Activated CD4-positive, alpha-beta memory T cell treated with anti-CD3 and anti-CD28 coated beads for 36 hours (primary cell): Measurements from ENCODE around the gene FCN3. TPM values are rescaled to one million over a fixed set of nuclear protein-coding genes. Genes with fewer than 3 reads are reported as not detected.
A peak's percentile ranks its signal among the peaks of the same experiment; 100 is the strongest.

Source experiments
- CTCF ChIA-PET: fragments of 350-600 bp; sonication (Branson Sonifier 250); formaldehyde crosslinking; loops from one replicate; lab custom pipeline; 2021; ENCODE audit warnings: antibody characterized with exemption, inconsistent platforms; lab: Charles Lee
- POLR2A ChIA-PET: fragments of 350-600 bp; sonication (Branson Sonifier 250); formaldehyde crosslinking; loops from one replicate; lab custom pipeline; 2021; ENCODE audit warnings: antibody characterized with exemption; lab: Charles Lee
- DNase-seq: peaks from one replicate; pipeline ENCODE4 v3.0.0-alpha.2; 2020
- H3K27ac Mint-ChIP-seq: one replicate; pipeline ENCODE4 v1.8.0; 2021; ENCODE audit warnings: mixed read lengths
- H3K27me3 Mint-ChIP-seq: one replicate; pipeline ENCODE4 v1.8.0; 2021; ENCODE audit warnings: mixed read lengths
- H3K36me3 Mint-ChIP-seq: one replicate; pipeline ENCODE4 v1.8.0; 2021; ENCODE audit warnings: mixed read lengths
- H3K4me1 Mint-ChIP-seq: one replicate; pipeline ENCODE4 v1.8.0; 2021; ENCODE audit warnings: low read depth, mixed read lengths
- H3K4me3 Mint-ChIP-seq: one replicate; pipeline ENCODE4 v1.8.0; 2021; ENCODE audit warnings: mild to moderate bottlenecking, mixed read lengths
- H3K9me3 Mint-ChIP-seq: one replicate; pipeline ENCODE4 v1.8.0; 2021; ENCODE audit warnings: mixed read lengths
- intact Hi-C: fragments of 100-400 bp; cut with micrococcal nuclease; formaldehyde crosslinking; loops from one replicate; pipeline ENCODE4 v1.15.1; 2023
- total RNA-seq, 2 experiments: library from RNA; stranded (reverse); gene quantifications; one replicate each; pipeline ENCODE4 v1.2.3, GENCODE V29; 2021

FCN3 gene
- total RNA-seq, 2 experiments from 2014 or later: not detected

GRCh38 chr1:27356277-27356618 lies 18.4 kb downstream of the FCN3 start:
- Mint-ChIP-seq H3K9me3 (no peaks in the 10 kb centered on the region), H3K27me3 (no peaks in the 10 kb centered on the region), H3K4me1 (peaks cover 43% of the 10 kb centered on the region), H3K36me3 (no peaks in the 10 kb centered on the region), H3K27ac (peak overlapping the region; percentile 8), H3K4me3 (peak overlapping the region; percentile 68)
- DNase-seq: no peak
- ChIA-PET CTCF (interaction anchor here (0.6 to 7.1 kb wide), 13 partner anchors 10 to 450 kb away, joined by 3 to 80 read pairs (median 26); partner anchors contain the start of genes GPR3, MAP3K6 and SYTL1), POLR2A (interaction anchor here (2.0 kb wide), 1 partner anchor 10 kb away, joined by 11 read pairs; the partner anchor contains the start of gene MAP3K6)
- intact Hi-C loops: loop anchor here (2.0 kb wide), 1 partner anchor 13 kb away; the partner anchor contains the start of gene SYTL1

- DNase-seq: no peak
- peak overlapping the region; percentile 23 for H3K27ac Mint-ChIP-seq
- POLR2A ChIA-PET: no interaction called here
- H3K4me3 Mint-ChIP-seq: no peak overlapping the region
- H3K9me3 Mint-ChIP-seq: no peaks in the 10 kb centered on the region
- H3K4me1 Mint-ChIP-seq: peaks cover 43% of the 10 kb centered on the region
- no peaks in the 10 kb centered on the region for H3K27me3 Mint-ChIP-seq
- intact Hi-C loops: loop anchor here (2.0 kb wide), 1 partner anchor 13 kb away; the partner anchor contains the start of gene SYTL1
- no peaks in the 10 kb centered on the region for H3K36me3 Mint-ChIP-seq
- CTCF ChIA-PET: interaction anchor here (1.3 to 7.1 kb wide), 8 partner anchors 10 to 61 kb away, joined by 3 to 80 read pairs (median 36); partner anchors contain the start of genes MAP3K6 and SYTL1
Observed at GRCh38 chr1:27355683-27356082, 18.9 kb downstream of the FCN3 start.

GRCh38 chr1:27353629-27354028 lies 21.0 kb downstream of the FCN3 start:
- H3K9me3 Mint-ChIP-seq: no peaks in the 10 kb centered on the region
- H3K4me3 Mint-ChIP-seq: no peak overlapping the region
- no peak overlapping the region for H3K27ac Mint-ChIP-seq
- no peaks in the 10 kb centered on the region for H3K36me3 Mint-ChIP-seq
- H3K27me3 Mint-ChIP-seq: no peaks in the 10 kb centered on the region
- intact Hi-C loops: no loop called here
- peaks cover 30% of the 10 kb centered on the region for H3K4me1 Mint-ChIP-seq
- ChIA-PET CTCF (interaction anchor here (0.6 to 7.1 kb wide), 5 partner anchors 11 to 48 kb away, joined by 3 to 80 read pairs (median 3); partner anchors contain the start of genes MAP3K6 and SYTL1), POLR2A (no interaction called here)
- DNase-seq: no peak

DNA sequence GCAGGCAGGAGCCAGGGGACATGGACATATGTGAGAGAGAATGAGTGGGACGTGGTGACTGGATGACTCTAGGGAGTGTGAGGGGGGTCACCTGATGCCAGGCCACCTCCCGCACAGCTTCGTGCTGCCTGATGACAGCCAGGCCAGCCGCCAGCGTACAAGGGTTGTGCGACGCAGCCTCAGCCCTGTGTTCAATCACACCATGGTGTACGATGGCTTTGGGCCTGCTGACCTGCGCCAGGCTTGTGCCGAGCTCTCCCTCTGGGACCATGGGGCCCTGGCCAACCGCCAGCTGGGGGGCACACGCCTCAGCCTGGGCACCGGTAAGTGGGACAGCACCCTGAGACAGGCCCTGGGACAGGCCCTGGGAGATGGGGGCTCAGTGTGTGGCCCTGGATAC lies 21.5 kb downstream of the FCN3 start:
- CTCF ChIA-PET: interaction anchor here (1.1 to 7.1 kb wide), 3 partner anchors 11 to 41 kb away, joined by 3 to 80 read pairs (median 16); partner anchors contain the start of gene SYTL1
- no peaks in the 10 kb centered on the region for H3K27me3 Mint-ChIP-seq
- DNase-seq: no peak
- H3K4me3 Mint-ChIP-seq: no peak overlapping the region
- H3K27ac Mint-ChIP-seq: no peak overlapping the region
- peaks cover 30% of the 10 kb centered on the region for H3K4me1 Mint-ChIP-seq
- no peaks in the 10 kb centered on the region for H3K36me3 Mint-ChIP-seq
- intact Hi-C loops: no loop called here
- POLR2A ChIA-PET: interaction anchor here (1.2 kb wide), 1 partner anchor 12 kb away, joined by 4 read pairs; no protein-coding TSS in a partner anchor
- no peaks in the 10 kb centered on the region for H3K9me3 Mint-ChIP-seq

- CTCF ChIA-PET: interaction anchor here (0.8 to 1.6 kb wide), 3 partner anchors 18 to 55 kb away, joined by 4 to 5 read pairs (median 5); no protein-coding TSS in a partner anchor
- Mint-ChIP-seq H3K27me3 (no peaks in the 10 kb centered on the region), H3K4me1 (peaks cover 21% of the 10 kb centered on the region), H3K4me3 (no peak overlapping the region), H3K36me3 (peaks cover 1% of the 10 kb centered on the region), H3K9me3 (no peaks in the 10 kb centered on the region), H3K27ac (no peak overlapping the region)
- POLR2A ChIA-PET: no interaction called here
- intact Hi-C loops: no loop called here
- DNase-seq: no peak
Observed at GRCh38 chr1:27351541-27352107, 23.0 kb downstream of the FCN3 start.

- no peak overlapping the region for H3K27ac Mint-ChIP-seq
- no peak overlapping the region for H3K4me3 Mint-ChIP-seq
- POLR2A ChIA-PET: no interaction called here
- intact Hi-C loops: no loop called here
- peaks cover 18% of the 10 kb centered on the region for H3K4me1 Mint-ChIP-seq
- DNase-seq: no peak
- CTCF ChIA-PET: interaction anchor here (0.8 to 2.4 kb wide), 5 partner anchors 16 to 55 kb away, joined by 4 to 10 read pairs (median 5); partner anchors contain the start of gene MAP3K6
- no peaks in the 10 kb centered on the region for H3K27me3 Mint-ChIP-seq
- no peaks in the 10 kb centered on the region for H3K9me3 Mint-ChIP-seq
- peaks cover 1% of the 10 kb centered on the region for H3K36me3 Mint-ChIP-seq
Observed at GRCh38 chr1:27350663-27351540, 23.7 kb downstream of the FCN3 start.

- ChIA-PET CTCF (interaction anchor here (1.2 to 2.4 kb wide), 4 partner anchors 17 to 54 kb away, joined by 3 to 10 read pairs (median 6); partner anchors contain the start of gene MAP3K6), POLR2A (interaction anchor here (1.2 kb wide), 1 partner anchor 16 kb away, joined by 5 read pairs; no protein-coding TSS in a partner anchor)
- no peaks in the 10 kb centered on the region for H3K27me3 Mint-ChIP-seq
- H3K36me3 Mint-ChIP-seq: peaks cover 1% of the 10 kb centered on the region
- peak; percentile 24 for DNase-seq
- H3K4me3 Mint-ChIP-seq: no peak overlapping the region
- no peak overlapping the region for H3K27ac Mint-ChIP-seq
- intact Hi-C loops: no loop called here
- peaks cover 13% of the 10 kb centered on the region for H3K4me1 Mint-ChIP-seq
- H3K9me3 Mint-ChIP-seq: no peaks in the 10 kb centered on the region
Observed at GRCh38 chr1:27349784-27350662, 24.6 kb downstream of the FCN3 start.

GRCh38 chr1:27348861-27349783 lies 25.5 kb downstream of the FCN3 start:
- CTCF ChIA-PET: interaction anchor here (1.2 to 2.4 kb wide), 3 partner anchors 16 to 46 kb away, joined by 3 to 10 read pairs (median 8); partner anchors contain the start of gene MAP3K6
- Mint-ChIP-seq H3K27me3 (no peaks in the 10 kb centered on the region), H3K4me1 (peaks cover 16% of the 10 kb centered on the region), H3K36me3 (peaks cover 1% of the 10 kb centered on the region), H3K27ac (no peak overlapping the region), H3K4me3 (no peak overlapping the region), H3K9me3 (no peaks in the 10 kb centered on the region)
- POLR2A ChIA-PET: interaction anchor here (1.2 kb wide), 1 partner anchor 17 kb away, joined by 5 read pairs; no protein-coding TSS in a partner anchor
- DNase-seq: peak; percentile 32
- intact Hi-C loops: no loop called here

- H3K9me3 Mint-ChIP-seq: no peaks in the 10 kb centered on the region
- DNase-seq: no peak
- ChIA-PET POLR2A (no interaction called here), CTCF (interaction anchor here (1.1 to 9.8 kb wide), 4 partner anchors 10 to 51 kb away, joined by 3 to 80 read pairs (median 26); no protein-coding TSS in a partner anchor)
- peaks cover 1% of the 10 kb centered on the region for H3K36me3 Mint-ChIP-seq
- H3K4me3 Mint-ChIP-seq: no peak overlapping the region
- H3K27me3 Mint-ChIP-seq: no peaks in the 10 kb centered on the region
- H3K4me1 Mint-ChIP-seq: peaks cover 28% of the 10 kb centered on the region
- no peak overlapping the region for H3K27ac Mint-ChIP-seq
- intact Hi-C loops: no loop called here
Observed at GRCh38 chr1:27346991-27347624, 27.5 kb downstream of the FCN3 start.

- no peaks in the 10 kb centered on the region for H3K9me3 Mint-ChIP-seq
- CTCF ChIA-PET: interaction anchor here (1.1 to 9.8 kb wide), 5 partner anchors 11 to 50 kb away, joined by 3 to 80 read pairs (median 4); partner anchors contain the start of gene MAP3K6
- H3K36me3 Mint-ChIP-seq: peaks cover 1% of the 10 kb centered on the region
Observed at GRCh38 chr1:27346357-27346756, 28.3 kb downstream of the FCN3 start.

More at GRCh38 chr1:27346357-27346756, 28.3 kb downstream of the FCN3 start:
- POLR2A ChIA-PET: no interaction called here
- intact Hi-C loops: no loop called here
- Mint-ChIP-seq H3K4me1 (peaks cover 34% of the 10 kb centered on the region), H3K27me3 (no peaks in the 10 kb centered on the region), H3K4me3 (no peak overlapping the region), H3K27ac (no peak overlapping the region)
- DNase-seq: no peak
